Retinal pigment epithelial cell (primary cell): ENCODE data around the gene GIN1.

Experiments
- DNase-seq: peaks from one replicate; pipeline ENCODE4 v3.0.0-alpha.2; 2010; ENCODE audit warnings: low read depth
- H3K4me3 ChIP-seq: 2 replicates; pipeline ENCODE4 v1.5.1; 2011; ENCODE audit warnings: mild to moderate bottlenecking, low read length, control low read depth, moderate library complexity
- TF ChIP-seq, protein P1 (sequence below): conservative IDR thresholded peaks from 2 replicates; pipeline ENCODE4 v1.5.1; 2011; ENCODE audit warnings: low read depth, low read length, control low read depth, inconsistent platforms

The GIN1 gene

GRCh38 chr5:103036601-103037000, 83.3 kb downstream of the GIN1 start:
- no peak for DNase-seq
- no peak overlapping the region for H3K4me3 ChIP-seq
- TF ChIP-seq, protein P1, sequence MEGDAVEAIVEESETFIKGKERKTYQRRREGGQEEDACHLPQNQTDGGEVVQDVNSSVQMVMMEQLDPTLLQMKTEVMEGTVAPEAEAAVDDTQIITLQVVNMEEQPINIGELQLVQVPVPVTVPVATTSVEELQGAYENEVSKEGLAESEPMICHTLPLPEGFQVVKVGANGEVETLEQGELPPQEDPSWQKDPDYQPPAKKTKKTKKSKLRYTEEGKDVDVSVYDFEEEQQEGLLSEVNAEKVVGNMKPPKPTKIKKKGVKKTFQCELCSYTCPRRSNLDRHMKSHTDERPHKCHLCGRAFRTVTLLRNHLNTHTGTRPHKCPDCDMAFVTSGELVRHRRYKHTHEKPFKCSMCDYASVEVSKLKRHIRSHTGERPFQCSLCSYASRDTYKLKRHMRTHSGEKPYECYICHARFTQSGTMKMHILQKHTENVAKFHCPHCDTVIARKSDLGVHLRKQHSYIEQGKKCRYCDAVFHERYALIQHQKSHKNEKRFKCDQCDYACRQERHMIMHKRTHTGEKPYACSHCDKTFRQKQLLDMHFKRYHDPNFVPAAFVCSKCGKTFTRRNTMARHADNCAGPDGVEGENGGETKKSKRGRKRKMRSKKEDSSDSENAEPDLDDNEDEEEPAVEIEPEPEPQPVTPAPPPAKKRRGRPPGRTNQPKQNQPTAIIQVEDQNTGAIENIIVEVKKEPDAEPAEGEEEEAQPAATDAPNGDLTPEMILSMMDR = no peak
